A549 (cell line): ENCODE results near the gene IL17REL. TPM values are rescaled to one million over a fixed set of nuclear protein-coding genes. Genes with fewer than 3 reads are reported as not detected.
A peak's percentile ranks its signal among the peaks of the same experiment; 100 is the strongest.
"Not testable (repeated sequence)": the region's sequence is repeated elsewhere in the genome, so short reads cannot be mapped to it uniquely, and the experiment has no call there.

Experiments
- ATAC-seq, 2 experiments: fragments of 200-7000 bp in 1 of 2; fragments of >200 bp in 1 of 2; cut with Nextera tagmentation in 1 of 2; cut with Tn5 transposase in 1 of 2; 3 replicates each; pipeline versions ENCODE4 v1.8.0 to v1.9.1; 2018 to 2020; ENCODE audit warnings: mild to moderate bottlenecking in 1 of 2, moderate library complexity in 1 of 2
- CTCF ChIA-PET: fragments of 300-600 bp; sonication (Branson Sonifier 250); formaldehyde crosslinking; extraction: SDS; loops from one replicate; lab custom pipeline; 2021; ENCODE audit warnings: antibody characterized with exemption, inconsistent platforms; lab: Yijun Ruan, JAX
- POLR2A ChIA-PET: fragments of 350-600 bp; formaldehyde crosslinking; extraction: SDS; loops from one replicate; lab custom pipeline; 2021; ENCODE audit warnings: antibody characterized with exemption, inconsistent platforms; lab: Yijun Ruan, JAX
- DNase-seq, 2 experiments: peaks; one replicate each; pipeline versions ENCODE4 v3.0.0 to v3.0.0-alpha.2; 2011 to 2016; ENCODE audit warnings: low read depth in 1 of 2, low spot score in 1 of 2
- FAIRE-seq: peaks from 2 replicates; lab custom pipeline; 2011; peaks lifted over from hg19 to GRCh38; lab: Jason Lieb, UNC
- H3K27ac ChIP-seq, 2 experiments: fragments of >200 bp; sonication (Bioruptor Twin); formaldehyde crosslinking; 3 replicates each; pipeline ENCODE4 v1.5.1; 2016 to 2017
- H3K4me1 ChIP-seq: fragments of >200 bp; sonication (Bioruptor Twin); formaldehyde crosslinking; 3 replicates; pipeline ENCODE4 v1.6.1; 2016
- H3K4me2 ChIP-seq: fragments of >200 bp; sonication (Bioruptor Twin); formaldehyde crosslinking; 3 replicates; pipeline ENCODE4 v1.6.1; 2016
- H3K4me3 ChIP-seq: fragments of >200 bp; sonication (Bioruptor Twin); formaldehyde crosslinking; 3 replicates; pipeline ENCODE4 v1.5.1; 2016
- H3K9me3 ChIP-seq: fragments of >200 bp; sonication (Bioruptor Twin); formaldehyde crosslinking; 3 replicates; pipeline ENCODE4 v1.6.1; 2016
- CTCF ChIP-seq: fragments of >200 bp; sonication (Bioruptor Twin); formaldehyde crosslinking; IDR thresholded peaks from 3 replicates; pipeline ENCODE4 v1.5.1; 2016
- FOSB ChIP-seq: fragments of 250-450 bp; sonication (Bioruptor Pico); IDR thresholded peaks from 2 replicates; pipeline ENCODE4 v1.5.0; 2020; ENCODE audit warnings: mild to moderate bottlenecking, moderate library complexity
- JUN ChIP-seq, 2 experiments: fragments of >200 bp; sonication (Bioruptor Twin); formaldehyde crosslinking; IDR thresholded peaks; 2 replicates in 1 of 2; 3 replicates in 1 of 2; pipeline ENCODE4 v1.6.1; 2016 to 2017
- JUNB ChIP-seq: fragments of >200 bp; sonication (Bioruptor Twin); formaldehyde crosslinking; IDR thresholded peaks from 2 replicates; pipeline ENCODE4 v1.6.1; 2016
- MAFK ChIP-seq: fragments of 450-650 bp; IDR thresholded peaks from 2 replicates; pipeline ENCODE4 v1.6.1; 2014; ENCODE audit not compliant: partially characterized antibody
- MAZ ChIP-seq: fragments of 150-350 bp; IDR thresholded peaks from 2 replicates; pipeline ENCODE4 v1.6.1; 2014; ENCODE audit warnings: antibody characterized with exemption, low read depth, low read length, borderline replicate concordance
- MYC ChIP-seq: IDR thresholded peaks from 2 replicates; pipeline ENCODE4 v1.6.1; 2012; ENCODE audit warnings: mild to moderate bottlenecking, inconsistent platforms, low read length, improper control_type of control experiment, borderline replicate concordance
- NFE2L2 ChIP-seq: fragments of 150-350 bp; conservative IDR thresholded peaks from 2 replicates; pipeline ENCODE4 v1.6.1; 2014; ENCODE audit warnings: low read length
- NR3C1 ChIP-seq: fragments of >200 bp; sonication (Bioruptor Twin); formaldehyde crosslinking; IDR thresholded peaks from 3 replicates; pipeline ENCODE4 v1.6.1; 2017
- POLR2AphosphoS2 ChIP-seq: conservative IDR thresholded peaks from 2 replicates; pipeline ENCODE4 v1.6.1; 2012; ENCODE audit warnings: low read length, improper control_type of control experiment, inconsistent platforms
- RFX5 ChIP-seq: fragments of 450-650 bp; IDR thresholded peaks from 2 replicates; pipeline ENCODE4 v1.7.1; 2014; ENCODE audit warnings: antibody characterized with exemption, mild to moderate bottlenecking, moderate library complexity
- TP53 ChIP-seq: fragments of 250-450 bp; sonication (Bioruptor Pico); IDR thresholded peaks from 2 replicates; pipeline ENCODE4 v1.5.0; 2021; ENCODE audit warnings: mild to moderate bottlenecking, moderate library complexity
- WGBS: methylation state at CpG from one replicate; pipeline ENCODE4 v1.1.6; 2017; ENCODE audit errors: missing lambda C conversion rate; 5-methylcytosine and 5-hydroxymethylcytosine counted together
- polyA plus RNA-seq, 4 experiments: library from polyadenylated mRNA; depleted of rRNA in 3 of 4; stranded (reverse); fragments of >200 nt; fragmentation: RNase III in 1 of 4; extraction: RNeasy Plus Mini Kit Qiagen cat#74134 plus additional on column Dnase treatment in 1 of 4; gene quantifications; 2 replicates in 3 of 4; 3 replicates in 1 of 4; pipeline ENCODE4 v1.2.3, GENCODE V29; 2011 to 2017
- small RNA-seq, 6 experiments: library from RNA; depleted of rRNA; stranded (forward); fragments of <200 nt; gene quantifications; one replicate each; pipeline ENCODE3, GENCODE V24; 2012
- TF ChIP-seq, protein P1 (sequence below): fragments of 450-650 bp; IDR thresholded peaks from 2 replicates; pipeline ENCODE4 v1.6.1; 2014; ENCODE audit warnings: antibody characterized with exemption

IL17REL gene
- polyA plus RNA-seq, 2 of the 4 experiments (the other 2 are of a cell fraction) = 0.06 TPM; not detected in 1

DNA sequence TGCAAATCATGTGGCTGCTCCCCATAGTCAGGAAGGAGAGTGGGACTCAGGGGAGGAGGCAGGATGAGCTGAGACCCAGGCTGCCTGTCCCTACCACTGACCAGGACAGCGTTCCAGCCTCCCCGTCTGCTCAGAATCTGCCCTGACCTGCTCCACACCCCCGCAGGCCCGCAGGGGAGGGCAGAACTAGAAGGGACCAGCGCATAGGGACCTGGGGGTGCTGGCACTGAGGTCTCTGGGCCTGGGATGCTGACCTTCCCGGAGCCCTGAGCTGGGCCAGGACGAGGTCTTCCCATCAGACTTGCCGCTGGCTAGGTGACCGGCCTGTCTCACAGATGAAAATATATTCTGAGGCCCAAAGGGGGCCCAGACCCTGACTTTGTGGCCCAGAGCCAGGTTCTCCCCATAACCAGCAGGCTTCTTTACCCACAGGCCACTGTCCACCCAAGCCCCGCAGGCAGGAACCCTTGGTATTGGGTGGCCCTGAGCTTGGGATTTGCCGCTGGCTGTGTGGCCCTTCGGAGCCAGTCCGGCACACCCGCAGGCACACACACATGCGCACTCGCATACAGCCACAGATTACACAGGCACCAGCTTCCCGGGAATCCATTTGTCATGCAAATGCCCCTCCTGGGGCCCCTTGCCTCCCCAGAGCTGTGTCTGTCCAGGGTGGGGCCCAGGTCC lies 65.8 kb downstream of the IL17REL start:
- ChIA-PET CTCF (interaction anchor here (1.1 to 1.4 kb wide), 3 partner anchors 10 to 84 kb away, joined by 3 to 4 read pairs (median 4); no protein-coding TSS in a partner anchor), POLR2A (no interaction called here)
- Histone ChIP-seq H3K9me3 (no peaks in the 10 kb centered on the region), H3K4me3 (no peak overlapping the region), H3K4me1 (peaks cover 47% of the 10 kb centered on the region), H3K4me2 (no peak overlapping the region), H3K27ac (peak overlapping the region; percentile 91 to 93; a peak in 3 of 6 replicates)
- DNase-seq (no peak), ATAC-seq (no peak), FAIRE-seq (no peak)
- no peak for TF ChIP-seq MAZ
- TF ChIP-seq NFE2L2 = no peak
- TF ChIP-seq JUNB = no peak
- TF ChIP-seq MYC = no peak
- TF ChIP-seq RFX5 = no peak
- no peak for TF ChIP-seq FOSB (CRISPR knock-in tag)
- no peak for TF ChIP-seq MAFK
- TF ChIP-seq, protein P1, sequence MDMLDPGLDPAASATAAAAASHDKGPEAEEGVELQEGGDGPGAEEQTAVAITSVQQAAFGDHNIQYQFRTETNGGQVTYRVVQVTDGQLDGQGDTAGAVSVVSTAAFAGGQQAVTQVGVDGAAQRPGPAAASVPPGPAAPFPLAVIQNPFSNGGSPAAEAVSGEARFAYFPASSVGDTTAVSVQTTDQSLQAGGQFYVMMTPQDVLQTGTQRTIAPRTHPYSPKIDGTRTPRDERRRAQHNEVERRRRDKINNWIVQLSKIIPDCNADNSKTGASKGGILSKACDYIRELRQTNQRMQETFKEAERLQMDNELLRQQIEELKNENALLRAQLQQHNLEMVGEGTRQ = no peak
- no peak for TF ChIP-seq TP53
- no peak for TF ChIP-seq POLR2AphosphoS2
- no peak for TF ChIP-seq NR3C1
- no peak for TF ChIP-seq CTCF
- 96% methylated on average over 5 of the region's 17 CpGs for WGBS

- FAIRE-seq (peak; percentile 46), DNase-seq (peak in 1 of 2 experiments; percentile 94), ATAC-seq (peak in 1 of 2 experiments; percentile 38; a peak in 2 of 6 replicates)
- H3K9me3 ChIP-seq, CTCF ChIA-PET: not testable (repeated sequence)
- H3K4me3 ChIP-seq = peak overlapping the region; percentile 38
- peak overlapping the region; percentile 75 for H3K4me2 ChIP-seq
- peaks cover 35% of the 10 kb centered on the region for H3K4me1 ChIP-seq
- H3K27ac ChIP-seq = peak overlapping the region; percentile 82 to 83
- 0 out of 5 replicates have a peak, but pooled peaks of 1 of the 2 experiments have one; percentile 28 for TF ChIP-seq JUN (IDR thresholded peaks at IDR 0.05)
- WGBS = 10% methylated on average over 3 of the region's 17 CpGs
- POLR2A ChIA-PET = interaction anchor here (1.0 kb wide), 1 partner anchor 9 kb away, joined by 5 read pairs; no protein-coding TSS in a partner anchor
Observed at GRCh38 chr22:49945042-49945794, 67.3 kb downstream of the IL17REL start.

Small RNA genes lying within 50 kb of the gene (small RNA-seq; reads per million reads assigned to genes)
- gene MIR6821 = 0 to 7.3 (median 0) reads per million in 6 experiments

Other genes starting within 250 kb of the IL17REL start
- gene BRD1, start 184.9 kb downstream of the IL17REL start, polyA plus RNA-seq (2011; rRNA removed) = 3.7 and 4.8 TPM in 2 replicates
- 11.4 to 11.7 TPM (median 11.5 TPM) in 3 replicates for gene BRD1, start 184.9 kb downstream of the IL17REL start, polyA plus RNA-seq (2017; fragmentation: RNase III; extraction: RNeasy Plus Mini Kit Qiagen cat#74134 plus additional on column Dnase treatment)
- gene ZBED4, start 158.9 kb downstream of the IL17REL start, polyA plus RNA-seq (2011; rRNA removed) = 8.6 and 12.3 TPM in 2 replicates
- gene ZBED4, start 158.9 kb downstream of the IL17REL start, polyA plus RNA-seq (2017; fragmentation: RNase III; extraction: RNeasy Plus Mini Kit Qiagen cat#74134 plus additional on column Dnase treatment) = 8.5 to 9.5 TPM (median 8.9 TPM) in 3 replicates
- 4.4 and 5.2 TPM in 2 replicates for gene ALG12, start 94.3 kb downstream of the IL17REL start, polyA plus RNA-seq (2011; rRNA removed)
- gene ALG12, start 94.3 kb downstream of the IL17REL start, polyA plus RNA-seq (2017; fragmentation: RNase III; extraction: RNeasy Plus Mini Kit Qiagen cat#74134 plus additional on column Dnase treatment) = 6.3 to 9.0 TPM (median 7.7 TPM) in 3 replicates
- 14.4 and 15.1 TPM in 2 replicates for gene CRELD2, start 94.1 kb downstream of the IL17REL start, polyA plus RNA-seq (2011; rRNA removed)
- gene CRELD2, start 94.1 kb downstream of the IL17REL start, polyA plus RNA-seq (2017; fragmentation: RNase III; extraction: RNeasy Plus Mini Kit Qiagen cat#74134 plus additional on column Dnase treatment) = 18.7 to 20.6 TPM (median 18.7 TPM) in 3 replicates
- 3.8 and 4.4 TPM in 2 replicates for gene PIM3, start 52.0 kb downstream of the IL17REL start, polyA plus RNA-seq (2011; rRNA removed)
- gene PIM3, start 52.0 kb downstream of the IL17REL start, polyA plus RNA-seq (2017; fragmentation: RNase III; extraction: RNeasy Plus Mini Kit Qiagen cat#74134 plus additional on column Dnase treatment) = 10.3 to 11.3 TPM (median 11.2 TPM) in 3 replicates
- gene TTLL8, start 45.5 kb upstream of the IL17REL start, polyA plus RNA-seq (2011; rRNA removed) = not detected in 2 replicates
- not detected in 3 replicates for gene TTLL8, start 45.5 kb upstream of the IL17REL start, polyA plus RNA-seq (2017; fragmentation: RNase III; extraction: RNeasy Plus Mini Kit Qiagen cat#74134 plus additional on column Dnase treatment)
- not detected in 2 replicates for gene MLC1, start 72.7 kb upstream of the IL17REL start, polyA plus RNA-seq (2011; rRNA removed)
- gene MLC1, start 72.7 kb upstream of the IL17REL start, polyA plus RNA-seq (2017; fragmentation: RNase III; extraction: RNeasy Plus Mini Kit Qiagen cat#74134 plus additional on column Dnase treatment) = not detected in 3 replicates
- 0.04 TPM in 1 of 2 replicates, not detected in the other for gene MOV10L1, start 77.2 kb upstream of the IL17REL start, polyA plus RNA-seq (2011; rRNA removed)
- gene MOV10L1, start 77.2 kb upstream of the IL17REL start, polyA plus RNA-seq (2017; fragmentation: RNase III; extraction: RNeasy Plus Mini Kit Qiagen cat#74134 plus additional on column Dnase treatment) = 0.04 to 0.30 TPM in 2 of 3 replicates, not detected in the other
- gene PANX2, start 158.0 kb upstream of the IL17REL start, polyA plus RNA-seq (2011; rRNA removed) = 1.5 and 1.6 TPM in 2 replicates
- gene PANX2, start 158.0 kb upstream of the IL17REL start, polyA plus RNA-seq (2017; fragmentation: RNase III; extraction: RNeasy Plus Mini Kit Qiagen cat#74134 plus additional on column Dnase treatment) = 3.9 to 4.4 TPM (median 4.3 TPM) in 3 replicates
- gene TRABD, start 173.1 kb upstream of the IL17REL start, polyA plus RNA-seq (2011; rRNA removed) = 13.4 and 14.8 TPM in 2 replicates
- 28.2 to 30.9 TPM (median 30.4 TPM) in 3 replicates for gene TRABD, start 173.1 kb upstream of the IL17REL start, polyA plus RNA-seq (2017; fragmentation: RNase III; extraction: RNeasy Plus Mini Kit Qiagen cat#74134 plus additional on column Dnase treatment)
- gene SELENOO, start 188.2 kb upstream of the IL17REL start, polyA plus RNA-seq (2011; rRNA removed) = 7.8 and 8.1 TPM in 2 replicates
- 11.3 to 14.7 TPM (median 13.7 TPM) in 3 replicates for gene SELENOO, start 188.2 kb upstream of the IL17REL start, polyA plus RNA-seq (2017; fragmentation: RNase III; extraction: RNeasy Plus Mini Kit Qiagen cat#74134 plus additional on column Dnase treatment)
- gene TUBGCP6, start 232.3 kb upstream of the IL17REL start, polyA plus RNA-seq (2011; rRNA removed) = 6.5 and 7.2 TPM in 2 replicates
- gene TUBGCP6, start 232.3 kb upstream of the IL17REL start, polyA plus RNA-seq (2017; fragmentation: RNase III; extraction: RNeasy Plus Mini Kit Qiagen cat#74134 plus additional on column Dnase treatment) = 13.3 to 14.3 TPM (median 14.2 TPM) in 3 replicates
- 2.4 and 2.5 TPM in 2 replicates for gene HDAC10, start 238.5 kb upstream of the IL17REL start, polyA plus RNA-seq (2011; rRNA removed)
- gene HDAC10, start 238.5 kb upstream of the IL17REL start, polyA plus RNA-seq (2017; fragmentation: RNase III; extraction: RNeasy Plus Mini Kit Qiagen cat#74134 plus additional on column Dnase treatment) = 10.1 to 14.0 TPM (median 12.0 TPM) in 3 replicates
- gene MAPK12, start 248.9 kb upstream of the IL17REL start, polyA plus RNA-seq (2011; rRNA removed) = 12.5 and 13.5 TPM in 2 replicates
- gene MAPK12, start 248.9 kb upstream of the IL17REL start, polyA plus RNA-seq (2017; fragmentation: RNase III; extraction: RNeasy Plus Mini Kit Qiagen cat#74134 plus additional on column Dnase treatment) = 24.1 to 26.0 TPM (median 25.8 TPM) in 3 replicates